ENCODE data around the gene ZNF324B.

GRCh38 chr19:58480831-58481230 lies 29.4 kb downstream of the ZNF324B start:
- TF ChIP-seq REST (IDR thresholded peaks at IDR 0.05; ENCODE audit: low read depth) (no peak), YY1 (IDR thresholded peaks at IDR 0.05; ENCODE audit: low read depth) (no peak), TAF1 (IDR thresholded peaks at IDR 0.05; ENCODE audit: low read depth) (no peak), EP300 (IDR thresholded peaks at IDR 0.05; ENCODE audit: borderline replicate concordance) (no peak), MAX (IDR thresholded peaks at IDR 0.05) (no peak), RAD21 (IDR thresholded peaks at IDR 0.05; ENCODE audit: low read depth) (no peak)
